ENCODE measurements around the gene DMBT1.
"Not testable (repeated sequence)": the region's sequence is repeated elsewhere in the genome, so short reads cannot be mapped to it uniquely, and the experiment has no call there.

DMBT1 gene

GRCh38 chr10:122590153-122590552, 29.6 kb downstream of the DMBT1 start:
- H3K4me3 ChIP-seq (ENCODE audit: low read depth, low read length): no peak overlapping the region
- TF ChIP-seq CTCF (IDR thresholded peaks at IDR 0.05; ENCODE audit: control insufficient read depth, extremely low read depth, insufficient read depth): no peak
- DNase-seq (ENCODE audit: low read depth): no peak

GRCh38 chr10:122591736-122592135, 31.2 kb downstream of the DMBT1 start:
- no peak for TF ChIP-seq CTCF (IDR thresholded peaks at IDR 0.05; ENCODE audit: control insufficient read depth, extremely low read depth, insufficient read depth)
- no peak overlapping the region for H3K4me3 ChIP-seq (ENCODE audit: low read depth, low read length)
- DNase-seq (ENCODE audit: low read depth): no peak

- TF ChIP-seq CTCF (IDR thresholded peaks at IDR 0.05; ENCODE audit: control insufficient read depth, extremely low read depth, insufficient read depth): no peak
- no peak overlapping the region for H3K4me3 ChIP-seq (ENCODE audit: low read depth, low read length)
- no peak for DNase-seq (ENCODE audit: low read depth)
These were observed 31.6 kb downstream of the DMBT1 start for GRCh38 chr10:122592161-122592560.

GRCh38 chr10:122617476-122618270, 57.1 kb downstream of the DMBT1 start:
- no peak for DNase-seq (ENCODE audit: low read depth)
- TF ChIP-seq CTCF (IDR thresholded peaks at IDR 0.05; ENCODE audit: control insufficient read depth, extremely low read depth, insufficient read depth): no peak
- H3K4me3 ChIP-seq (ENCODE audit: low read depth, low read length): no peak overlapping the region

- DNase-seq (ENCODE audit: low read depth): no peak
- no peak for TF ChIP-seq CTCF (IDR thresholded peaks at IDR 0.05; ENCODE audit: control insufficient read depth, extremely low read depth, insufficient read depth)
- H3K4me3 ChIP-seq (ENCODE audit: low read depth, low read length): no peak overlapping the region
These were observed 58.1 kb downstream of the DMBT1 start for GRCh38 chr10:122618461-122619165.

- H3K4me3 ChIP-seq (ENCODE audit: low read depth, low read length); DNase-seq (ENCODE audit: low read depth): not testable (repeated sequence)
These were observed 60.4 kb downstream of the DMBT1 start for GRCh38 chr10:122620961-122621360.

- DNase-seq (ENCODE audit: low read depth): no peak
- no peak overlapping the region for H3K4me3 ChIP-seq (ENCODE audit: low read depth, low read length)
- no peak for TF ChIP-seq CTCF (IDR thresholded peaks at IDR 0.05; ENCODE audit: control insufficient read depth, extremely low read depth, insufficient read depth)
These were observed 64.0 kb downstream of the DMBT1 start for GRCh38 chr10:122624546-122624945.

Measured in LNCaP clone FGC (cell line).